Adrenal gland (tissue), 12 donors: ENCODE data around the gene TMEM255B. TPM values are rescaled to one million over a fixed set of nuclear protein-coding genes. Genes with fewer than 3 reads are reported as not detected.
A peak's percentile ranks its signal among the peaks of the same experiment; 100 is the strongest.

Source experiments
- DNase-seq, 7 donors: peaks; one replicate each; pipeline ENCODE4 v3.0.0-alpha.2; 2019 to 2020
- H3K27ac ChIP-seq, 5 donors: fragments of 200-600 bp; sonication (generic) in 4 of 5; 1 replicate in 3 of 5; 2 replicates in 2 of 5; pipeline versions ENCODE4 v1.5.1 to v1.8.0; 2016 to 2020; ENCODE audit warnings: mild to moderate bottlenecking in 1 of 5
- H3K27me3 ChIP-seq: fragments of 200-600 bp; 2 replicates; pipeline ENCODE4 v1.8.0; 2021
- H3K36me3 ChIP-seq, 2 donors: fragments of 200-600 bp; replicated peaks in 1 of 2; 1 replicate in 1 of 2; 2 replicates in 1 of 2; pipeline versions ENCODE4 v1.5.1 to v1.8.0; 2018 to 2022
- H3K4me1 ChIP-seq, 2 donors: fragments of 200-600 bp; replicated peaks in 1 of 2; 1 replicate in 1 of 2; 2 replicates in 1 of 2; pipeline versions ENCODE4 v1.5.1 to v1.8.0; 2018 to 2021
- H3K4me3 ChIP-seq, 4 donors: fragments of 200-600 bp; sonication (generic) in 3 of 4; one replicate each; pipeline ENCODE4 v1.5.1; 2016 to 2018
- H3K9me3 ChIP-seq, 3 donors: fragments of 200-600 bp; sonication (generic) in 1 of 3; replicated peaks in 1 of 3; 1 replicate in 2 of 3; 2 replicates in 1 of 3; pipeline versions ENCODE4 v1.5.1 to v1.8.0; 2016 to 2021
- POLR2A ChIP-seq, 2 donors: fragments of 450-650 bp; IDR thresholded peaks; one replicate each; pipeline ENCODE4 v1.6.1; 2017; ENCODE audit warnings: antibody characterized with exemption in 2 of 2, mild to moderate bottlenecking in 2 of 2, moderate library complexity in 1 of 2
- WGBS, 4 donors: extraction: QIAGEN DNeasy Blood & Tissue Kit in 2 of 4; methylation state at CpG; one replicate each; pipeline versions ENCODE4 v1.1.5 to v1.1.7; 2013 to 2017; 5-methylcytosine and 5-hydroxymethylcytosine counted together
- intact Hi-C, 2 donors: fragments of 100-400 bp; cut with DNase I; formaldehyde crosslinking; loops; one replicate each; pipeline versions ENCODE4 v1.14.1 to v1.15.0; 2022 to 2023
- polyA plus RNA-seq, 3 donors: library from polyadenylated mRNA; stranded (reverse); fragments of 200-250 nt in 2 of 3; fragments of 350-450 nt in 1 of 3; fragmentation: Illumina TruSeq in 1 of 3; extraction: RNeasy Lipid Tissue Mini Kit (QIAGEN cat#74804) in 1 of 3; gene quantifications; one replicate each; pipeline ENCODE4 v1.2.3, GENCODE V29; 2013 to 2014
- total RNA-seq, 9 donors: library from RNA; depleted of rRNA in 4 of 9; stranded (reverse); fragments of >200 nt in 4 of 9; fragments of 120-200 nt in 1 of 9; fragmentation: NEBNext Ultra II Directional in 1 of 9; extraction: Animal tissue kit (Norgen Biotek cat#: 25700) in 1 of 9; gene quantifications; one replicate each; pipeline versions ENCODE4 v1.1.0 to v1.2.4, GENCODE V29; 2013 to 2023
- TF ChIP-seq, protein P1 (sequence below), 6 experiments: fragments of 450-650 bp in 4 of 6; fragments of 200-600 bp in 2 of 6; sonication (generic) in 1 of 6; IDR thresholded peaks; 1 replicate in 5 of 6; 2 replicates in 1 of 6; pipeline versions ENCODE4 v1.5.1 to v1.8.0; 2016 to 2021; ENCODE audit warnings: antibody characterized with exemption in 6 of 6, mild to moderate bottlenecking in 2 of 6, moderate library complexity in 1 of 6
- donor health status: healthy with polysubstance abuse.
- donor health status: Bipolar disorder and iron deficiency.
- donor health status: DM: yes; HTN: yes; CAD: no.
- donor health status: DM: no; HTN: no; CAD: no.
- donor health status: DM: no; HTN: no; CAD: no.
- donor health status: DM: yes; HTN: yes; CAD: no.

TMEM255B gene
- total and polyA plus RNA-seq, 12 donors, result 1.3 to 60.1 (median 17.2) TPM

DNA sequence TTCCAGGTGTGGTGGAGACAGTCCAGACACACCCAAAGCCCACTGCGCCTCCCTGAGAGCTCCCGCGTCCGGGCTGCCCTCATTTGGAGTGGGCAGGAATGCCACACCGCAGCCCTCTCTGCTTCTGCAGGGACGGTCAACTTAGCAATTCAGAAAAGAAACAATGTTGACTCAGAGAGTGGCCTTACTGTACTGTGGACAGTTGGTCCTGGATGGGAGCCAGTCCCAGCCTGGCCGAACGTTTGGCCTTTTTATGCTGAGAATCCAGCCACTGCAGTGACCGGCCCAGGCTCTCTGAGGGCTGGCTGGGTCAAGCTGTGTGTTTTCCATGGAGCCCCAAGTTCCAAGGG, 97.7 kb downstream of the TMEM255B start:
- no peak overlapping the region for H3K27ac ChIP-seq
- no peak overlapping the region for H3K4me3 ChIP-seq
- no peaks in the 10 kb centered on the region for H3K27me3 ChIP-seq
- H3K36me3 ChIP-seq, result no peaks in the 10 kb centered on the region
- 13 to 35% (median 29%) methylated on average over 9 of the region's 9 CpGs for whole genome bisulfite sequencing, 4 donors
- DNase-seq, result peak; percentile 61 to 85 (median 76)
- TF ChIP-seq, protein P1, sequence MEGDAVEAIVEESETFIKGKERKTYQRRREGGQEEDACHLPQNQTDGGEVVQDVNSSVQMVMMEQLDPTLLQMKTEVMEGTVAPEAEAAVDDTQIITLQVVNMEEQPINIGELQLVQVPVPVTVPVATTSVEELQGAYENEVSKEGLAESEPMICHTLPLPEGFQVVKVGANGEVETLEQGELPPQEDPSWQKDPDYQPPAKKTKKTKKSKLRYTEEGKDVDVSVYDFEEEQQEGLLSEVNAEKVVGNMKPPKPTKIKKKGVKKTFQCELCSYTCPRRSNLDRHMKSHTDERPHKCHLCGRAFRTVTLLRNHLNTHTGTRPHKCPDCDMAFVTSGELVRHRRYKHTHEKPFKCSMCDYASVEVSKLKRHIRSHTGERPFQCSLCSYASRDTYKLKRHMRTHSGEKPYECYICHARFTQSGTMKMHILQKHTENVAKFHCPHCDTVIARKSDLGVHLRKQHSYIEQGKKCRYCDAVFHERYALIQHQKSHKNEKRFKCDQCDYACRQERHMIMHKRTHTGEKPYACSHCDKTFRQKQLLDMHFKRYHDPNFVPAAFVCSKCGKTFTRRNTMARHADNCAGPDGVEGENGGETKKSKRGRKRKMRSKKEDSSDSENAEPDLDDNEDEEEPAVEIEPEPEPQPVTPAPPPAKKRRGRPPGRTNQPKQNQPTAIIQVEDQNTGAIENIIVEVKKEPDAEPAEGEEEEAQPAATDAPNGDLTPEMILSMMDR (IDR thresholded peaks at IDR 0.05), result no peak
- TF ChIP-seq POLR2A (IDR thresholded peaks at IDR 0.05), result no peak
- intact Hi-C loops, result no loop called here
- peaks cover 20 to 58% of the 10 kb centered on the region in 2 donors for H3K4me1 ChIP-seq
- H3K9me3 ChIP-seq, result no peaks in the 10 kb centered on the region

DNA sequence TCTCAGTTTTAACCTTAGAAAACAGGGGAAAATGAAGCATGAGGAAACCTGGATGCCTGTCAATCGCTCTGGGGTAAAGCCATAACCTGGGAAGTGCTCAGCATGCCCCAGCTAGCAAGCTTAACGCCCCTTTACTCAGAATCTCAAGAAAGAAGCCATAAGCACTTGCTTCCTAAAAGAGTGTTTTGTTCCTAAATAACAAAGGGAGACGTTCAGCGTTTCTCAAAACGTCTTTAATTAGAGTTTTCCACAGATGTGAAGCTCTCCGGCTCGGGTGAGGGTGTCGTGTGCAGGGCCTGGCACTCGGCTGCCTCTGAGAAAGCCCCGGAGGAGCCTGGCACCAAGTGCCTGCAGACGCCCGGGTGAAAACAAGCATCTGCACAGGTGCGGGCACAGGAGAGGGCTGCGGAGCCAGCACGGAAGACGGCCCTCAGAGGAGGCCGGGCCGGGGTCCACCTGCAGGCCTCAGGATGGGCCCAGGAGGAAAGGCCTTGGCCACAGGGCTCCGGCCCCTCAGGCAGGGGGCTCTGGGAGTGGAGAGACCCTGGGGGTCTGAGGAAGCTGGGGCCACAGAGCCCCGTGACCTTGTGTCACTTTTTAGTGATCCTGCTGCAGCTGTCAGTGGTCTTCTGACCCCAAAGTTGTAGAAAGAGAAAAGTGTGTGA, 98.6 kb downstream of the TMEM255B start:
- TF ChIP-seq POLR2A (IDR thresholded peaks at IDR 0.05), result no peak
- TF ChIP-seq, protein P1 (IDR thresholded peaks at IDR 0.05), result no peak
- no peak overlapping the region for H3K4me3 ChIP-seq
- H3K27ac ChIP-seq, result no peak overlapping the region
- 83 to 91% (median 90%) methylated on average over 14 to 20 of the region's 20 CpGs for WGBS, 4 donors
- peaks cover 20 to 58% of the 10 kb centered on the region in 2 donors for H3K4me1 ChIP-seq
- no peaks in the 10 kb centered on the region for H3K36me3 ChIP-seq
- intact Hi-C loops, result no loop called here
- H3K9me3 ChIP-seq, result no peaks in the 10 kb centered on the region
- DNase-seq, result peak in 2 of 7 donors; percentile 6 to 10
- no peaks in the 10 kb centered on the region for H3K27me3 ChIP-seq

DNA sequence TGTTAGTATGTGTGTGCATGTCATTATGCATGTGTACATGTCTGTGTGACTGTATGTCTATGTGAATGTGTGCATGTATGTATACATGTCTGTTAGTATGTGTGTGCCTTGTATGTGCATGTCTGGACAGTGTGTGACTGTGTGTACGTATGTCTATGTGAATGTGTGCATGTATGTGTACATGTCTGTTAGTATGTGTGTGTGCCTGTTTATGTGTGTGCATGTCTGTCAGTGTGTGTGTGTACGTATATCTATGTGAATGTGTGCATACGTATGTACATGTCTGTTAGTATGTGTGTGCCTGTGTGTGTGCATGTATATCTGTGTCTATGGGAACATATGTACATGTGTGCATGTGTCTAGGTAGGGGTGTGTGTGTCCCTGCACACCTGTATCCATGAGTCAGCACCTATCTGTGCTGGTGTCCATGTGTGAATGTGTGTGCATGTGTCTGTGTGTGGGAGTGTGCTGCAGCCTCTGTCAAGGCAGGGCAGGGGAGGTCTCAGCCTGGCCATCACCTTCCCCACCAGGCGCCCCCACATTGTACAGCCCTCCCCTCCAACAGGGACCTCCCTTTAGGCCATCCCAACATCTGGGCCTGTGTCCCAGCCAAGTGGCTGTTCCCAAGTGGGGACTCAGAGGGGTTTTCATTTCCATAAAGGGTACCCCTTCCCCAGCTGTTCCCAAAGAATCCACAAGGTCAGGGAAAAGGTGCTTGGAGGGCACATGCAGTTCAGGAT, 100.5 kb downstream of the TMEM255B start:
- DNase-seq, result peak in 1 of 7 donors; percentile 9
- intact Hi-C loops, result no loop called here
- Histone ChIP-seq H3K27ac (no peak overlapping the region), H3K27me3 (no peaks in the 10 kb centered on the region), H3K4me1 (peaks cover 10 to 45% of the 10 kb centered on the region in 2 donors), H3K36me3 (no peaks in the 10 kb centered on the region), H3K9me3 (no peaks in the 10 kb centered on the region), H3K4me3 (no peak overlapping the region)
- WGBS, 4 donors, result 87 to 97% (median 93%) methylated on average over 3 to 4 of the region's 4 CpGs
- TF ChIP-seq, protein P1 (IDR thresholded peaks at IDR 0.05), result no peak
- no peak for TF ChIP-seq POLR2A (IDR thresholded peaks at IDR 0.05)

DNA sequence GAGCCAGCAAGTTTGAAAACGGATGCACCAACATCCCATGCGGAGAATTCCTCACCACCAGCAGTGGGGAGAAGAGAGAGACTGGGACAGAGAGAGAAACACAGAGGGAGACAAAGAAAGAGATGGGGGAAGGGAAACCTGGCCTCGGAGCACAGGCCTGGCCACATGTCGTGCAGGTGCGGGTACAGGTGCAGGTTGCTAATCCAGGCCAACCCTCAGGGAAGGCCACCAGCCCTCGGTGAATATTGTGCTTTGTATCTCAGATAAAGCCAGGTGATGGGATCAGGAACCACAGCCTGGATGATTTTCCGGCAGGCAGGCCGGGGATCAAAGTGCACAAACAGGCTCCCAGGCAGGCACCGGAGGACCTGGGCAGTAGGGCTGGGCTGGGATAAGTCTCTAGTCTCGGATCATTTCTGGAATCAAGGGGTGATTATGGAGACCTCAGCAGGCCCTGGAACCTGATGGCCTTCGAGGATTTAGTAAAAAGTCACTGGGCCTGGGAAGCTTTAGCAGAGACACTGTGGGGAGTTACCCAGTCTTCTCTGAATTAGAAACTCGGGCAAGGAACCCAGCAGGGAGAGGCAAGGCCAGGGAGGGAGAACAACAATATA, 101.1 kb downstream of the TMEM255B start:
- no peak overlapping the region for H3K27ac ChIP-seq
- WGBS, 4 donors, result 76 to 83% (median 81%) methylated on average over 11 to 12 of the region's 12 CpGs
- intact Hi-C loops, result no loop called here
- TF ChIP-seq POLR2A (IDR thresholded peaks at IDR 0.05), result no peak
- TF ChIP-seq, protein P1 (IDR thresholded peaks at IDR 0.05), result no peak
- H3K36me3 ChIP-seq, result no peaks in the 10 kb centered on the region
- no peaks in the 10 kb centered on the region for H3K9me3 ChIP-seq
- H3K4me1 ChIP-seq, result peaks cover 13 to 42% of the 10 kb centered on the region in 2 donors
- no peaks in the 10 kb centered on the region for H3K27me3 ChIP-seq
- peak in 2 of 7 donors; percentile 11 to 43 for DNase-seq
- no peak overlapping the region for H3K4me3 ChIP-seq
